ENCODE results near the gene GLT8D1. TPM values are rescaled to one million over a fixed set of nuclear protein-coding genes. Genes with fewer than 3 reads are reported as not detected.

Gene GLT8D1
- total RNA-seq, 1 experiment from 2014 or later: 82.7 TPM

DNA sequence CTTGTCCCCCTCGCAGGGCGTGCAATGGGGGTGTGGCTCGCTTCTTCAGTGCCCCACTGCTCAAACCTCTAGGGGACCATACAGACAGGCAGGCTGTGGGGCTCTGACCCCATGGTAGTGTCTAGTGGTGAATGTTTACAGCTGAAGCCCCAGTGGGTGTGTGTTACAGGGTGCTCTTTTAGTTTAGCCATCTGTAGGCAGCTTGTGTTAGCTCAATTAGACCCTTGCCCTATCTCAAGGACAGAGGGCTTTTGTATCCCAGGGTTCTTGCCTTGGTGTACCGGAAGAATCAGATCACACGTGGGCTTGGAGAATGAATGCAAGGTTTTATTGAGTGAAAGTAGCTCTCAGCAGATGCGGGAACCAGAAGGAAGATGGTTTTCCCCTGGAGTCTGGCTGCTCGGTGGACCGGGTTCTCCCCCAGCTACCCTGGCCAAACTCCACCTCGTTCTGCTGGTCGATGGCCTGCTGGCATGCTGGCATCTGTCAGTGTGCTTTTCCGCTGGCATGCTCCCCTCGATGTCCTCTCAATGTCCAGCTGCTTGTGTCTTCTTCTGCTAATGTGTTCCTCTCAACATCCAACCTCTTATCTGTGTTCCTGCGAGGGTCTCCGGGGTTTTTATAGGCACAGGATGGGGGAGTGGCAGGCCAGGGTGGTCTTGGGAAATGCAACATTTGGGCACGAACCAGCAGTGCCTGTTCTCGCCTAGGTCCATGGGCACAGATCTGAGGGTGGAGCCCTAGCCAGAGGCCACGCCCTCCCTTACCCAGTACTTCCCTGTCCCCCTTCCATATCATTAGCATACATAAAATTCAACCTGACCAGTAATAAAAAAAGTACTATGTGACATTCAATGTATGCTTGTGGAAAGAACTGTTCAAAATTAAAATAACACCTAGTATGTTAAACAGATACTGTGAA lies 7.0 kb upstream of the GLT8D1 start:
- DNase-seq (ENCODE audit: low spot score): no peak

DNA sequence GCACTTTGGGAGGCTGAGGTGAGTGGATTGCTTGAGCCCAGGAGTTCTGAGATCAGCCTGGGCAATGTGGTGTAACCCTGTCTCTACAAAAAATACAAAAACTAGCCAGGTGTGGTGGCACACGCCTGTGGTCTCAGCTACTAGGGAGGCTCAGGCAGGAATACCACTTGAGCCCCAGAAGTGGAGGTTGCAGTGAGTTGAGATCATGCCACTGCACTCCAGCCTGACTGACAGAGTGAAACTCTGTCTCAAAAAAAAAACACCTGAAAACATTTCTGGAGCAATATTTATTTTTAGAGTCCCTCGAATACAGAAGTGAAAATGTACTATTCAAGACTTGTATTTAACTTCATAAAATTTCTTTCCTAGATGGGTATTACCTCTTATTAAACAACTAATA lies 4.9 kb upstream of the GLT8D1 start:
- DNase-seq (ENCODE audit: low spot score): no peak

DNA sequence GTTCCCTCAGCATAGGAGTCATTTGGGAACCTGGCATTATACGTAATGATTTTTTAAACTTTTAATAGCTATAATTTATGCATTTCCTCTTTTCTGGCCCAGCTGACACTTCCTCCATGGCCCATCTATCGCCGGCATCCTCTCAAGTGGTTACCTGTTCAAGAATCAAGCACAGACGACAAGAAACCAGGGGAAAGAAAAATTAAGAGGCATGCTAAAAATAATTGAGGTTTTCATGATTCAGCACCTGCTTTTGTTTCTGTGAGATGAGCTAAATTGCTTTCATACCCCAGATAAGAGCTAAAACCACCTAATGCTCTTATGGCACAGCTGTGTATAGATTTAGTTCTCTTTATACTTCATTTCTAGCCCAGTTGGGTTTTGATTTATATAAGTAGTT lies 2.0 kb upstream of the GLT8D1 start:
- DNase-seq (ENCODE audit: low spot score): no peak

DNA sequence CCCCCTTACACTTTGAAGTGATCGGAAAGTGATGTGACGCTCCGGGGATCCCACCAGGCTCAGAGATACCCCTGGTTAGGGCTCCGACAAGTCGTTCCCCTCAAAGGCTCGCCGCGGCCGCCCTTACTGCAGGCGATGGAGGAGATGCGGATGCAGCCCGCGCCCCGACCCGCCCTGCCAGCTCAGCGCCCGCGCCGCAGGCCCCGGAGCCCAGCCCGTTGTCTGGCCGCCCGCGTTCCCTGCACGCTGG lies 228 bp downstream of the GLT8D1 start:
- no peak for DNase-seq (ENCODE audit: low spot score)

DNA sequence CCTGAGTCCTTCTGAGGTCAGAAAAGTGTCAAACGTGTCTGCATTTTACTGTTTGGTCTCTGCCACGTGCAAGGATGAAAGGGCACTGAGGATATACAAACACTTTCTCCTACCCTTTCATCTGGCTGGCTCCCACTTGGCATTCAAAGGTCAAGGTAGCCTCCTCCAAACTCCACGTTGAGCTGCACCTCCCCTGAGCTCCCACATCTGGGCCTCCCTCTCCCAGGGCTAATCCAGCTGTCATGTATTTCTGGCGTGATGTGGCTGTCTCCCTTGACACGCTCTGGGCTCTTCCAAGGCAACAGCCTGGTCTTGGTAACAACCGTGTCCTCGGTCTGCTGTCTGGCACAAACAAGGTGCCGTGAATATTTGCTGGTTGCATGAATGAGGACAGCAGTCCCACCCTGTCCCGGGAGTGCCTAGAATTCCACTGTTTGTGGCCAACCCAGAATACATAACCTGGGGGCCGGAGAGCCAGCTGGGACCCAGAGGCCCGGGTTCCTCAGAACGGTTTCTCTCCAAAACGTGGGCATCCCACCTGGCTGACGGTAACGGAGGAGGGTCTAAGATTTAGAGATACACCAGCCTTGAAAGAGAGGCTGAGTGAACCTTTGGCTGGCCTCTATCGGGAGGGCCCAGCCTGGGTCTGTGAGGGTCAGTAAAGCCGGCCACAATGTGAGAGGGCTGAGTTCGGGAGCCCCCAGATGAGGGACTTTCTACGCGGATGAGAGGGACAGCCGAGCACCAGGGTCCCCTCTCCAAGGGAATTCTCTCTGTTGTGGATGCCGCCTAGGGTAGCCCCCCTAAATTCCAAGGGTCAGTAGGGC lies 767 bp downstream of the GLT8D1 start:
- no peak for DNase-seq (ENCODE audit: low spot score)

DNA sequence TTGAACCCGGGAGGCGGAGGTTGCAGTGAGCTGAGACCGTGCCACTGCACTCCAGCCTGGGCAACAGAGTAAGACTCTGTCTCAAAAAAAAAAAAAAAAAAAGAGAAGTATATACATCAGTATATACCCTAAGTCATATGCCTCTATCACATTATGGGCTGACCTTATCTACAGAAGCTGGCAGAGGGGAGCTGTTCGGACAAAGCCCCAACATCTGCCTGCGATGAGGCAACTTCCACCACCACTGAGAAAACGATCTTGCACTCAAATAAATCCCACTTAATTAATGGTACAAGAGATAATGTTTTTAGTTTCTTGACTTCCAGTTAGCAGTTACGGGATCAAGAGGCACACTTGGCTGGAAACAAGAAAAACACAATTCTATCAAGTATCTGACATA lies 2.2 kb downstream of the GLT8D1 start:
- DNase-seq (ENCODE audit: low spot score): no peak

DNA sequence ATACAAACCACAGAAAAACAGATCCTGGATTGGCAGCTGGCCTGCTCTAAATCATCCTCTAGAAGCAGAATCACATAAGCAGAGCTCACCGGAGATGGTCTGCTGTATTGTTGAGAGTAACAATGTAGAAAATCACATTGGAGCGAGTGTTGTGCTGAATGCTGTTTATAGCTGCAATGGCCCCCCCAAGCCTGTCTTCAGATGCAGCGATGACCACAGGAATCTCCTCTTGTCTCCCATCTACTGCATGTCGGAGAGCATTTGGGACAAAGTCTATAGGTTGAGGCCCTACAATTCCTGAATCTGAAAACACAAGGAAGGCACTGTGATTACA lies 8.0 kb downstream of the GLT8D1 start:
- no peak for DNase-seq (ENCODE audit: low spot score)

DNA sequence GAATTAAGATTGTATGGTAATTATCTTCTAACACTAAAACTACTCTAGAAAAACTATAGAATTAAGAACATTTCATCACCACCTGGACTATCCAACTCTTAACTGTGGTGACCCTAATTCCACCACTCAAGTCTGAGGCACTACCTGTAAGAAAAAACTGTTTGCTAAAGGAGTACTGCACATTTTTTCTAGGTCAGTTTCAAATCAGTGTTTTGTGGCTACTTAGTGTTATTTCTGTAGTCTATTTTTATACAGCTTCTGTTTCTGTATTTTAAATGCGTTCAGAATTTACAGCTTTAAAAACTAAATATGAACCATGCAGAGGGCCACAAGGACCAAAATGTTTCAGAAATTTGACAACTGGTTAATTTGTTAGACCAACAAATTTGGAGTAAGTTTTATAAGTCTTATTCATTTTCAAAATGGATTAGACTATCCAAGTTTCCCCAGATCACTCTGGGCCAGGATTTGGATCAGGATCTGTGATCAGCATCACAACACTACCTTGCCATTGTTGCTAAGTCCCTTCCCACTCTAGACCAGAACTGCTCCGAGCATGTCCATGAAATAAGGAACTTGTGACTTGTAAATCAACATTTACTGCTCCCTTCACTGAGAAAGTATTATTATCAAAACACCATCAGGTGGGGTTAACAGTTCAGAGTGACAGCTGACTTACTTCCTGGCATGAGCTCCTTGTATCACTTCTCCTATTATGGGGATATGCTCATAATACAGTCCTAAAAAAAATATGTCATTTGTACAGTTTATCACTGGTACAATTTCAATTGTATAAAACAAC lies 8.6 kb downstream of the GLT8D1 start:
- DNase-seq (ENCODE audit: low spot score): no peak

DNA sequence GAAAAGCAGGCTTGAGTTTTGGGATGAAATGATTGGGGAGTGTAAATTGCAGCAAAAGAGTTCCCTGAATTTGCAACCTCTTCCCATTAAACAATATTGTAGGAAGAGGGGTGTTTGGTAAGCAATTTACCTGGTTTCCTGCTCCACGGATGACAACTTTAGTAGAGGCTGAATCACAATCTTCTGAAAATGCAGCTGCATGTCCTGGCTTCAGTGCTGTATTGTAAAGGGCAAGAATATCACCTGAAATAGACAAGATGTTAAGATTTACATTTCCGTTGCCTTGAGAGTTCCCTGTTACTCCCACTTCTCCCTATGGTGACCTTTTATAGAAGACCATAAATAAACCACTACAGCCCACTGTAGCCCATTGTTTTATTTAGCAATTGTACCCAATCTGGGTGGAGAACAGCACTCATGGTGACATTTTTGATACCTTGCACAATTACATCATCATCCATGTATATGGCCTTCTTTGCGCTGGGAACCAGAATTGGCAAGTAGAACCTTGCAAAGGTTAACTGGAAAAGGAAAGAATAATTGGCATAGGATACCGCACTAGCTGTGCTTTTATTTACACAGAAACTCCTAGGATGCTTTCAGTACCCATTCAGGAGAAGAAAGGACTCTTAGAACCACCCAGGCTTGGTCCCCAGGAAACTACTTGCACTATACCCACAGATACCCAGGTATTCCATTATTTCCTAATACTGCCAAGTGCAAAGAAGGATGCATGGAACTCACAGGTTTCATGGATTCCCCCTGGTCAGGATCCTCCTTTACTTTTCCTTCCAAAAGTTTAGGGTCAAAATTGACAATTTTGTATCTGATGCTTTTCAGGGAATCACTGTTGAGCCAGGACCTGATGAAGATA lies 9.6 kb downstream of the GLT8D1 start:
- DNase-seq (ENCODE audit: low spot score): no peak

DNA sequence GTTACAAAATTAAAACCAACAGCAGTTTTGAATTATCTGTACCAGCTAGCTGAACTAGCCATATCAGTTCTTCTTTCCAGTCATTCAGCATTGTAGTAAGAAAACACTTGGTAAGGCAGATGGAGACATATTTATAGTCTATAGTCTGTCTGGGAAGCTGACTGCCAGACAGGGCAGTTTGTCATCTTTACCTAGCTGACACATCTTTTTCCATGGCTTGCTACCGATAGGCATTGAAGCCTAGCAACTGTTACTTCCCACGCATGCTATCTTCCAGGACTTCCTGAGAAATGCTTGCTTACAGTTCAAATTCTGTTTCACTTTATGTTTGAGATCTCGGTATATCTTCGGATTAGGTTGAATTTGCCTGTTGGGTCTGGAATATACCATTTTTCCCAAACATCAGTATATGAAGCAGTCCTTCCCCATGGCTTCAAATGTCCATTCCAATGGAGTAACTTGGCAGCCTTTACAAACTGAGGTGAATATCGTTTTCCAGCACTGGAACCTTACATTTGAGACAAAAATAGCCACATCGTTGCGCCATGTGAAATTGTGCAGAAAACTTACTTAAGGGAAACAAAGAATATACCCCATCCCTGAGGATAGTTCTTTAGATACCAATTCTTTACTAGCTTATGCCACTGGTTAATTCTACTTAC lies 10.9 kb downstream of the GLT8D1 start:
- DNase-seq (ENCODE audit: low spot score): no peak

DNA sequence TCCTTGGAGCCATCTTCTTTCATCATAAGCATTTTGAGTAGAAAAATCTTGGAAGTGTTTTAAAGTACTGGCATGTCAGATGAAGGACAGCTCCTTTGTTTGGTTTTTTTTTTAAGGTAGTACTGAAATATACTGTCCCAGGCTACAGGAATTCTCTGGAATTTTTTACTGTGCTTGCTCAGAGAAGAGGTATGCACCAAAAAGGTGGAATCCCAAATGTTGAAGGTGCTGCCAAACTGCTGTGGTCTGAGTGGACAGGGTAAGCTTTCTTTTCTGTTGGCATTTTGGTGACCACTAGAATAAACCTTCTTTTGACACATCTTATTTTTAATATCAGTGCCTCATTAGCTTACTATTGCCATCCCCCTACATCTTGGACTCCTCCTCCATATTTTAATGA lies 12.5 kb downstream of the GLT8D1 start:
- no peak for DNase-seq (ENCODE audit: low spot score)

DNA sequence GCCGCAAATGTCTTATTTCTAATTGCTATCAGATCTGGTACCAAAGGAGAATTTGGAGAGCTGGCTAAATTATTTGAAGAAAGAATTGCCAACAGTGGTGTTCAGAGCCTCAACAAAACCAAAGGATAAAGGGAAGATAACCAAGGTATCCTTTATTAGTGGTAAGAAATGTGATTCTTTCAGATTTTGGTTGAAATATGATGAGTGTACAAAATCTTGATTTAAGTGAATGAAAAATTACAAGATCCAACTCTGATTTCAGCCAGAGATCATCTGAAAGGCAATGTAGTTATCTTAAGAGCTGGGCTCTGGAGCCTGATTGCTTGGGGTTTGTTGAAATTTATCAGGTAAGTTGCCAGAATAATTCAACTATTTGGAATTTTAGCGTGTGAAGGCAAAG lies 15.0 kb downstream of the GLT8D1 start:
- no peak for DNase-seq (ENCODE audit: low spot score)

DNA sequence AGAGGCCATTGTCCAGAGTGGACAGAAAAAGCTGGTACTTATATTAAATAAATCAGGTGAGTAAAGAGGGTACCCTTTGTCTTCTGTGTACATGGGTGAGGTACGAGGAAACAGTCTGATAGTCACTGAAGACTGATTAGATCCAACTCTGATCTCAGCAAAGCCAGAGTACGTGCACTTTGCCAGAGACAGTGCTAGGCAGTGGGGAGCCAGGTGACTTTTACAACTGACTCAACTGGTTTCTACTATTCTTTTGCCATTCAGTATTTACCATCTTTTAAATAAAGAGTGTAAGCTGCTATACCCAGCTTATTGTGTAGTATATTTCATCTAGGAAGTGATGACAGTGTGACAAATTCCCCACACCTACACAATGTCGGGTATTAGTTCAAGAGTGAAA lies 16.4 kb downstream of the GLT8D1 start:
- no peak for DNase-seq (ENCODE audit: low spot score)

DNA sequence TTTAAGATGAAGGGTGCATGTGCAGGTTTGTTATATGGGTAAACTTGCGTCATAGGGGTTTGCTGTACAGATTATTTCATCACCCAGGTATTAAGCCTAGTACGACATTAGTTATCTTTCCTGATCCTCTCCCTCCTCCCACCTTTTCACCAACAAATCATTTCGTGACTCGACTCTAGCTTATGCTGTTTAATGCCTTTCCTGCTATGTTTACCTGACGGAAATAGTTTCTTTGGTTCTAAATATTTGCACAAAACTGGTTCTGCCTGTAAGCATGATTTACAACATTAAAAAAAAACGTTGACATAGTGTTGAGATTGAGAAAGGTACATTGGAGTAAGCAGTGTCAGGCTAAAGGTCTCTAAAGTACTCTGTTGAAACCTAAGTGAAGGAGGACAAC lies 17.3 kb downstream of the GLT8D1 start:
- DNase-seq (ENCODE audit: low spot score): no peak

DNA sequence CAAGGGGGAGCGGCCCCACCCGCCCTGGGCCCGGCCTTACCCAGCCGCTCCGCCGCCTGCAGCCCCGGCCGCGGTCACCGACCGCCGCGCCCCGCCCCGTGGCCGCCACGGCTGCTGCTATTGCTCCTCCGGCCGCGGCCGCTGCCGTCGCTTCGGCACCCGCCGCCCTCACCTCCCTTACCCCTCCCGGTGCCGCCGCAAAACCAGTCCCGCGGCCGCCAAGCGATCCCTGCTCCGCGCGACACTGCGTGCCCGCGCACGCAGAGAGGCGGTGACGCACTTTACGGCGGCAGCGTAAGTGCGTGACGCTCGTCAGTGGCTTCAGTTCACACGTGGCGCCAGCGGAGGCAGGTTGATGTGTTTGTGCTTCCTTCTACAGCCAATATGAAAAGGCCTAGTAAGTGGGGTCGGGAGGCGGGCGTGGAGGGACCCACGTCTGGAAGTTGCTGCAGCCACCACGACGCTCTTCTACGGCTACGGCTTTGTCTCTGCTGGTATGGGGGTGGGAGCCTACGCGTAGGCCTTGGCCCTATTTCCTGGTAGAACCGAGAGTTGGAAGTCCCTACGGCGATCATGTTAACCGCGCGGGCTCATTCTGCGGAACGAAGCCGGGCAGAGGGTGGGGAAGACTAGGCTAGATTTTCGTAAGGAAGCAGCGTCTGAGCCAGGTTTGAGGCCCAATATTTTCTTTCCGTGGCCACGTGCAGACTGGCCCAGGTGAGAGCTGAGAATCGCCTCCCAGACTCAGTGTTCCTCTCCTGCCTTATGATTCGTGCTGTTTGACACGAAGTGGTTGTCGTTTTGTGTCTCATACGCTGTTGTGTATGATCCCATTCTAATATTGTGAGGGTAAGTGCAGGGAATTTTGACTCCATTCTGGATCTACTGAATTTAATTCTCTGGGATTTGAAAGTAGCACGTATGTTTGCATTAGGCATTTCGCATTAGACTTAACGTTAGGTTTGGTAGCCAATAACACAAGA lies 19.6 kb downstream of the GLT8D1 start, which contains the start of the genes GNL3 and PBRM1:
TSS of gene GNL3 (plus strand) at position 324 of the 983 bp plus-strand sequence. CDS start at position 385, 61 bp downstream.
TSS of gene PBRM1 (minus strand) at position 205 of the 983 bp plus-strand sequence.
- peak; percentile 89 for DNase-seq (ENCODE audit: low spot score)

DNA sequence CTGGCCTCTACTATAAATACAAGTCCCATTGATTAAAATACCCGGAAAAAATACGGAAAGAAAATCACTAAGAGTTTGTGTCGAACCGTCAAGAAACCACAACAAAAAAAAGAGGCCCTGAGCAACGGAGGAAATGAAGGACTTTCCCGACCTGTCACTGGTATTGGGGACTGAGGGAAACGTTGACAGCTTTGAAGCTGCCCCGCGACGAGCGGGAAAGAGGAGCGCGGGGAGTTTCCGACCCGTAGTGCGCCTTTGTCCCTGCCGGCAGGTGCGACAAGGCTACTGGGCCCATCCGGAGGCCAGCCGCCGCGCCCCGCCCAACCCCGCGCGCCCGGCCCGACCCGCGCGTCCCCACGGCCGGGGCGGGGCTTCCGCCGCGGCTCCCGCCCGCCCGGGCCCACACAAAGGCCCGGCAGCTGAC lies 20.3 kb downstream of the GLT8D1 start:
- DNase-seq (ENCODE audit: low spot score): peak; percentile 27

DNA sequence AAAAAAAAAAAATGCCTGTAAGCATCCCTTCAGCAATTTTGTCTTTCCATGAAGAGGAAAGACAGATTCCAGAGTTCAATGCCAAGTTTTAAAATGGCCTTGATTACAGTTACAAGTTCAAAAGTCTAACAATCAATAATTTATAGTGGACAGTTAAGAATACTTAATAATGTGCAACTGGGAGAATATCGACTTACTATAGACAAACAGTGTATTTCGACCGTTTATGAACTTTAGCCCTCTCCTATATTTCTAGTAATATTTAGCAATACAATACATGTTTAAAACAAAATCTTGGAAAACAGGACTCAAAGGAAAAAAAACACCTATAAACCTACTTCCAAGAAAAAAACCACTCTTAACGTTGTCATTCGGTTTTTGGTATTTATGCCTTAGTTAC lies 21.4 kb downstream of the GLT8D1 start:
- no peak for DNase-seq (ENCODE audit: low spot score)

DNA sequence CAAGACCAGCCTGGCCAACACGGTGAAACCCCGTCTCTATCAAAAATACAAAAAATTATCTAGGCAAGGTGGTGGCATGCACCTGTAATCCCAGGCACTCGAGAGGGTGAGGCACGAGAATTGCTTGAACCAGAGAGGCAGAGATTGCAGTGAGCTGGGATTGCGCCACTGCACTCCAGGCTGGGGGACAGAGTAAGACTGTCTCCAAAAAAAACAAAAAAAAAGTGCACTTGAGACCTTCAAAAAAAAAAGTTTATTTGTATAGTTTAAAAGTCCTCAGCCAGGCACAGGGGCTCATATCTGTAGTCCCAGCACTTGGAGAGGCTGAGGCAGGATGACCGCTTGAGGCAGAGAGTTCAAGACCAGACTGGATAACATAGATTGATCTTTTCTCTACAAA lies 22.0 kb downstream of the GLT8D1 start:
- no peak for DNase-seq (ENCODE audit: low spot score)

DNA sequence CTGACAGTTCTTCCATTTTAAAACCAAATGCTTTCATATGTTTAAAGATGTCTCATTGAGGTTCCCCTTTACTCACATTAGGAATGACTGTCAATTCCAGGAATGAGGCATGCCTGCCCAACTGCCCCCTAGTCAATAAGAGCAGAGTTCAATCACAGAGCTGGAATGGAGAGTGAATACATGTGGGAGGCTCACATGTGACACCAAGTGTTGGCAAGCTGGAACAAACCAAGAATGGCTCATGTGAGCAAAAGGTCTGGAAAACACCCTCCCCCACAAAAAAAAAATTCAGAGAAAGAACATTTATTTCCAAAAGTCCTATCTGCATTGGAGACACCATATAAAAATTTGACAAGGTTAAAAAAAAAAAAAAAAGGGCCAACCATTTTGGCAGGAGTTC lies 23.6 kb downstream of the GLT8D1 start:
- peak; percentile 22 for DNase-seq (ENCODE audit: low spot score)

DNA sequence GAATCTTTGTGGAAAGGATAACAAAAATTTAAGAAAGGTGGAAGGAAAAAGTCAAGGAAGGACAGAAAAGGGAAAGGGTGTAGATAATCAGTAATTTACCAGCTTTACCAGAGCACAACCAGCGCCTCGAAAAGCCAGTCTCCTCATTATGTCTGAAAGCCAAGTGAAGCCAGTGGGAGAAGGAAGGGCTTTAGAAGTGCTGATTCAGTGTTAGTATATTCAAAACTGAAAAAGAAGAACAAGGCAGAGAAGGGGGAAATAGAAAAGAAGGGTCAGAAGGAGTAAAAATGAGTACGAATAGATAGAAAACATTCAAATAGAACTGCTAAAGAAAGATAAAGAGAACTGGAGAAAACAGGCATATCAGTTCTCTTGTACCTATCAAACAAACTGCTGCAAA lies 24.0 kb downstream of the GLT8D1 start:
- DNase-seq (ENCODE audit: low spot score): no peak
